ENCODE results near the gene RBMS3. TPM values are rescaled to one million over a fixed set of nuclear protein-coding genes. Genes with fewer than 3 reads are reported as not detected.

The RBMS3 gene
- total RNA-seq, 1 experiment from 2014 or later, result 0.42 TPM

DNA sequence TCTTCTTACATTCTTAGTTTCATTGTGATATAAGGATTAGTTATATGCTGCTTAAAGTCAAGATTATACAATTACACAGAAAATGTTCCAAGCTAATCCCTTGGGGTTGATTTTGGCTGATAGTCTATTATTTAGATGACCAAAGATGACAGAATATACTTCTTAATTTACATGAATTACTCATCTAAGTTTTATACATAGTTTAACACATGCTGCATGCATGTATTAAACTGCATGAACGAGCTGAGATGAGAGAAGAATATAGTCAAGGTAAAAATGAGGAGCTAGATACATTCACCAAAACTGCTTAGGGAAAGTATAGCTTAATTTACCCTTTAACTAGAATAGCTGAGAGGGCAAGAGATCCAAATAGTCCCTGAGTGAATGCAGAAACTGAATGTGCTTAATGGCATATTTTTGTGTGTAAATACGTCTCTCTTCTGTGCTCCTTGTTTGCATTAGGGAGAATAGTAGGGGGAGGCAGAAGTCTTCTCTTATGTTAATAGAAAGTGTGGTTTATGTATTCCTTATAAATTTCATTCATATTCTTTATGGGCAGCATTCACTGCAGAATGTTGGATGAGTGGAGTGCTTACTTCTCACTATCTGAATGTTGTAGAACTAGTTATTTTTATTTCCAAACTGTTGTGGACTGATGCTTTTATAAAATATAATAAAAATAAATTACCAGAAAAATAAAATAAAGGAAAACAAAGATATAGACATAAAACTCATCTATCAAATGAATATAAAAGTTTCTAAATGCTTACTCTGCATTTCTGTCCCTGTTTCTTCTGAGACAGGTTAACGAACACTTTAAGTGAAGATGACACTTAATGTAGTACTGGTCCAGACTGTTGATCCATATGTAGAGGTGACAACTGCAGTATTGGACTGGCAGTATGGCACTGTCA, 327.8 kb downstream of the RBMS3 start:
- intact Hi-C loops (cut with micrococcal nuclease), result no loop called here
- RAD21 ChIA-PET (ENCODE audit: low non-redundant PET in 1 of 2, low total read pairs in 2 of 2, uncharacterized antibody in 2 of 2, unreplicated experiment in 2 of 2), result no interaction called here
- Histone ChIP-seq H4K20me1 (ENCODE audit: insufficient read depth) (no peaks in the 10 kb centered on the region), H3K9me2 (ENCODE audit: insufficient read depth) (no peaks in the 10 kb centered on the region), H3K27me3 (ENCODE audit: insufficient read depth, low read length) (no peaks in the 10 kb centered on the region; the same call in 1 of the 2 replicates), H3K79me2 (ENCODE audit: insufficient read depth, low read length) (no peaks in the 10 kb centered on the region), H3K4me1 (ENCODE audit: control insufficient read depth in 1 of 2, insufficient read depth in 2 of 2, low read length in 2 of 2) (no peaks in the 10 kb centered on the region), H3K4me2 (ENCODE audit: low read length) (no peak overlapping the region), H3K36me3 (ENCODE audit: control insufficient read depth in 1 of 2, insufficient read depth in 2 of 2, low read length in 2 of 2) (no peaks in the 10 kb centered on the region), H3K9ac (ENCODE audit: low read length) (no peak overlapping the region), H3K4me3 (replicated peaks in 1 of 2; ENCODE audit: low read depth in 1 of 2, low read length in 2 of 2) (no peak overlapping the region), H3K9me3 (ENCODE audit: control insufficient read depth in 1 of 2, insufficient read depth in 1 of 2, low read depth in 1 of 2, low read length in 2 of 2) (no peaks in the 10 kb centered on the region), H2AFZ (ENCODE audit: low read depth, low read length, poor library complexity, severe bottlenecking) (no peak overlapping the region), H3K27ac (ENCODE audit: low read depth, low read length) (no peak overlapping the region)
- ATAC-seq, result no peak
- DNase-seq (ENCODE audit: low read depth, low spot score), result no peak
- POLR2A ChIA-PET, result no interaction called here
- TF ChIP-seq ZFX (IDR thresholded peaks at IDR 0.05), result no peak
- TF ChIP-seq SP1 (IDR thresholded peaks at IDR 0.05; ENCODE audit: low read depth), result no peak
- CTCF ChIA-PET, result no interaction called here
- no TSS peak for BruUV-seq (replicated peaks)

- intact Hi-C loops (cut with micrococcal nuclease), result no loop called here
- H3K27ac ChIP-seq (ENCODE audit: low read depth, low read length), result no peak overlapping the region
- no peaks in the 10 kb centered on the region for H3K9me2 ChIP-seq (ENCODE audit: insufficient read depth)
- ChIA-PET CTCF (no interaction called here), RAD21 (ENCODE audit: low non-redundant PET in 1 of 2, low total read pairs in 2 of 2, uncharacterized antibody in 2 of 2, unreplicated experiment in 2 of 2) (no interaction called here), POLR2A (no interaction called here)
- no peaks in the 10 kb centered on the region for H3K36me3 ChIP-seq (ENCODE audit: control insufficient read depth in 1 of 2, insufficient read depth in 2 of 2, low read length in 2 of 2)
- no peak for DNase-seq (ENCODE audit: low read depth, low spot score)
- no peaks in the 10 kb centered on the region for H4K20me1 ChIP-seq (ENCODE audit: insufficient read depth)
- BruUV-seq (replicated peaks), result no TSS peak
- no peak overlapping the region for H3K4me3 ChIP-seq (replicated peaks in 1 of 2; ENCODE audit: low read depth in 1 of 2, low read length in 2 of 2)
- H3K9me3 ChIP-seq (ENCODE audit: control insufficient read depth in 1 of 2, insufficient read depth in 1 of 2, low read depth in 1 of 2, low read length in 2 of 2), result no peaks in the 10 kb centered on the region
- ATAC-seq, result no peak
- no peak overlapping the region for H2AFZ ChIP-seq (ENCODE audit: low read depth, low read length, poor library complexity, severe bottlenecking)
- H3K4me2 ChIP-seq (ENCODE audit: low read length), result no peak overlapping the region
- no peaks in the 10 kb centered on the region for H3K79me2 ChIP-seq (ENCODE audit: insufficient read depth, low read length)
- H3K9ac ChIP-seq (ENCODE audit: low read length), result no peak overlapping the region
- H3K4me1 ChIP-seq (ENCODE audit: control insufficient read depth in 1 of 2, insufficient read depth in 2 of 2, low read length in 2 of 2), result no peaks in the 10 kb centered on the region
- H3K27me3 ChIP-seq (ENCODE audit: insufficient read depth, low read length), result no peaks in the 10 kb centered on the region; the same call in 1 of the 2 replicates
- no peak for TF ChIP-seq YY1 (IDR thresholded peaks at IDR 0.05; ENCODE audit: extremely low read depth, insufficient replicate concordance, low read depth, low read length)
- no peak for TF ChIP-seq EGR1 (IDR thresholded peaks at IDR 0.05; ENCODE audit: low read depth)
- TF ChIP-seq FOSL1 (IDR thresholded peaks at IDR 0.05; ENCODE audit: low read depth), result no peak
- TF ChIP-seq TCF7L2 (IDR thresholded peaks at IDR 0.05; ENCODE audit: borderline replicate concordance, extremely low read depth, insufficient read depth, insufficient read length), result no peak
- TF ChIP-seq, protein P1, sequence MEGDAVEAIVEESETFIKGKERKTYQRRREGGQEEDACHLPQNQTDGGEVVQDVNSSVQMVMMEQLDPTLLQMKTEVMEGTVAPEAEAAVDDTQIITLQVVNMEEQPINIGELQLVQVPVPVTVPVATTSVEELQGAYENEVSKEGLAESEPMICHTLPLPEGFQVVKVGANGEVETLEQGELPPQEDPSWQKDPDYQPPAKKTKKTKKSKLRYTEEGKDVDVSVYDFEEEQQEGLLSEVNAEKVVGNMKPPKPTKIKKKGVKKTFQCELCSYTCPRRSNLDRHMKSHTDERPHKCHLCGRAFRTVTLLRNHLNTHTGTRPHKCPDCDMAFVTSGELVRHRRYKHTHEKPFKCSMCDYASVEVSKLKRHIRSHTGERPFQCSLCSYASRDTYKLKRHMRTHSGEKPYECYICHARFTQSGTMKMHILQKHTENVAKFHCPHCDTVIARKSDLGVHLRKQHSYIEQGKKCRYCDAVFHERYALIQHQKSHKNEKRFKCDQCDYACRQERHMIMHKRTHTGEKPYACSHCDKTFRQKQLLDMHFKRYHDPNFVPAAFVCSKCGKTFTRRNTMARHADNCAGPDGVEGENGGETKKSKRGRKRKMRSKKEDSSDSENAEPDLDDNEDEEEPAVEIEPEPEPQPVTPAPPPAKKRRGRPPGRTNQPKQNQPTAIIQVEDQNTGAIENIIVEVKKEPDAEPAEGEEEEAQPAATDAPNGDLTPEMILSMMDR (IDR thresholded peaks at IDR 0.05 in 2 of 3, conservative IDR thresholded peaks at IDR 0.05 in 1 of 3; ENCODE audit: borderline replicate concordance in 1 of 3, insufficient read depth in 1 of 3, low read depth in 2 of 3, low read length in 2 of 3), result no peak
- no peak for TF ChIP-seq POLR2A (IDR thresholded peaks at IDR 0.05; ENCODE audit: borderline replicate concordance, extremely low read depth, insufficient read depth, insufficient read length)
- TF ChIP-seq, protein P2, sequence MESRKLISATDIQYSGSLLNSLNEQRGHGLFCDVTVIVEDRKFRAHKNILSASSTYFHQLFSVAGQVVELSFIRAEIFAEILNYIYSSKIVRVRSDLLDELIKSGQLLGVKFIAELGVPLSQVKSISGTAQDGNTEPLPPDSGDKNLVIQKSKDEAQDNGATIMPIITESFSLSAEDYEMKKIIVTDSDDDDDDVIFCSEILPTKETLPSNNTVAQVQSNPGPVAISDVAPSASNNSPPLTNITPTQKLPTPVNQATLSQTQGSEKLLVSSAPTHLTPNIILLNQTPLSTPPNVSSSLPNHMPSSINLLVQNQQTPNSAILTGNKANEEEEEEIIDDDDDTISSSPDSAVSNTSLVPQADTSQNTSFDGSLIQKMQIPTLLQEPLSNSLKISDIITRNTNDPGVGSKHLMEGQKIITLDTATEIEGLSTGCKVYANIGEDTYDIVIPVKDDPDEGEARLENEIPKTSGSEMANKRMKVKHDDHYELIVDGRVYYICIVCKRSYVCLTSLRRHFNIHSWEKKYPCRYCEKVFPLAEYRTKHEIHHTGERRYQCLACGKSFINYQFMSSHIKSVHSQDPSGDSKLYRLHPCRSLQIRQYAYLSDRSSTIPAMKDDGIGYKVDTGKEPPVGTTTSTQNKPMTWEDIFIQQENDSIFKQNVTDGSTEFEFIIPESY (IDR thresholded peaks at IDR 0.05; ENCODE audit: extremely low read depth, insufficient replicate concordance, low read length), result no peak
- TF ChIP-seq RAD21 (IDR thresholded peaks at IDR 0.05; ENCODE audit: low read depth), result no peak
- TF ChIP-seq SP1 (IDR thresholded peaks at IDR 0.05; ENCODE audit: low read depth), result no peak
- TF ChIP-seq EZH2 (IDR thresholded peaks at IDR 0.05), result no peak
Measured at GRCh38 chr3:29609328-29609811, 328.5 kb downstream of the RBMS3 start.

Data from HCT116 (cell line).